GM21576 (cell line): Measurements from ENCODE around the gene ADAP1.
"Not testable (repeated sequence)": the region's sequence is repeated elsewhere in the genome, so short reads cannot be mapped to it uniquely, and the experiment has no call there.

Experiments
- ATAC-seq: cut with Tn5 transposase; IDR thresholded peaks from one replicate; pipeline ENCODE4 v1.9.1; 2021; ENCODE audit warnings: mild to moderate bottlenecking, moderate library complexity; ENCODE audit not compliant: unreplicated experiment

The ADAP1 gene

GRCh38 chr7:910931-911431, 43.5 kb downstream of the ADAP1 start:
- ATAC-seq: no peak

GRCh38 chr7:910441-910861, 44.0 kb downstream of the ADAP1 start:
- no peak for ATAC-seq

GRCh38 chr7:909358-910329, 44.8 kb downstream of the ADAP1 start:
- ATAC-seq: no peak

- ATAC-seq: not testable (repeated sequence)
These were observed 45.7 kb downstream of the ADAP1 start for GRCh38 chr7:908591-909357.

- ATAC-seq: no peak
These were observed 46.3 kb downstream of the ADAP1 start for GRCh38 chr7:908159-908581.

GRCh38 chr7:907158-907980, 47.1 kb downstream of the ADAP1 start:
- no peak for ATAC-seq

- ATAC-seq: no peak
These were observed 47.7 kb downstream of the ADAP1 start for GRCh38 chr7:906776-907157.

GRCh38 chr7:904847-905246, 49.6 kb downstream of the ADAP1 start:
- no peak for ATAC-seq

GRCh38 chr7:903921-904755, 50.3 kb downstream of the ADAP1 start:
- no peak for ATAC-seq

GRCh38 chr7:902996-903395, 51.5 kb downstream of the ADAP1 start:
- ATAC-seq: no peak

- peak; percentile 52 for ATAC-seq
These were observed 52.9 kb downstream of the ADAP1 start for GRCh38 chr7:901388-902154.

GRCh38 chr7:901041-901387, 53.5 kb downstream of the ADAP1 start:
- no peak for ATAC-seq

GRCh38 chr7:900331-901040, 54.0 kb downstream of the ADAP1 start:
- ATAC-seq: no peak

GRCh38 chr7:899806-900205, 54.7 kb downstream of the ADAP1 start:
- no peak for ATAC-seq

GRCh38 chr7:898855-899681, 55.4 kb downstream of the ADAP1 start:
- no peak for ATAC-seq

GRCh38 chr7:898460-898854, 56.0 kb downstream of the ADAP1 start:
- ATAC-seq: no peak

- no peak for ATAC-seq
These were observed 56.6 kb downstream of the ADAP1 start for GRCh38 chr7:897771-898376.
